GM12892 (cell line): ENCODE measurements around the gene CCDC194.

ENCODE experiments used
- POLR2A ChIP-seq: IDR thresholded peaks from 2 replicates; pipeline ENCODE4 v1.6.1; 2011; ENCODE audit warnings: low read depth, low read length, control low read depth
- POLR2AphosphoS5 ChIP-seq: IDR thresholded peaks from 2 replicates; pipeline ENCODE4 v1.6.1; 2011; ENCODE audit warnings: low read depth, low read length, control low read depth
- TAF1 ChIP-seq: IDR thresholded peaks from 2 replicates; pipeline ENCODE4 v1.6.1; 2011; ENCODE audit warnings: low read depth, mild to moderate bottlenecking, control low read depth, low read length, borderline replicate concordance

- no peak for TF ChIP-seq POLR2AphosphoS5
- TF ChIP-seq POLR2A = no peak
- no peak for TF ChIP-seq TAF1
Measured at GRCh38 chr19:17420475-17420924, 26.5 kb upstream of the CCDC194 start.
